ENCODE results near the gene COLGALT1. TPM values are rescaled to one million over a fixed set of nuclear protein-coding genes. Genes with fewer than 3 reads are reported as not detected.

Gene COLGALT1
- total and polyA plus RNA-seq, 2 experiments from 2014 or later, result 18.2 to 63.4 TPM

GRCh38 chr19:17560205-17560595, 4.8 kb downstream of the COLGALT1 start (continued):
- no peak for TF ChIP-seq ZNF462 (CRISPR knock-in tag; IDR thresholded peaks at IDR 0.05)
- TF ChIP-seq ZNF331 (CRISPR knock-in tag; IDR thresholded peaks at IDR 0.05; ENCODE audit: low read depth), result no peak
- no peak for TF ChIP-seq NANOG (IDR thresholded peaks at IDR 0.05; ENCODE audit: borderline replicate concordance)
- no peak for TF ChIP-seq JUNB (IDR thresholded peaks at IDR 0.05; ENCODE audit: unreplicated experiment)
- TF ChIP-seq REST (IDR thresholded peaks at IDR 0.05; ENCODE audit: unreplicated experiment), result no peak
- TF ChIP-seq EZH2phosphoT487 (IDR thresholded peaks at IDR 0.05; ENCODE audit: unreplicated experiment), result no peak
- no peak for TF ChIP-seq EZH2 (IDR thresholded peaks at IDR 0.05; ENCODE audit: low read depth, unreplicated experiment)
- TF ChIP-seq ZNF114 (CRISPR knock-in tag; IDR thresholded peaks at IDR 0.05), result no peak
